ENCODE results near the gene FBXW7. TPM values are rescaled to one million over a fixed set of nuclear protein-coding genes. Genes with fewer than 3 reads are reported as not detected.

Gene FBXW7
- total RNA-seq (2014; rRNA removed; shearing (Covaris generic)), result 28.9 and 29.5 TPM in 2 replicates

- peak within 1 kb of the TSS; percentile 93 for H3K4me3 ChIP-seq
- DNase-seq (ENCODE audit: low read depth in 1 of 2, low spot score in 2 of 2), result peak; percentile 99
- peaks cover 12% of the 10 kb centered on the region; the same call in 1 of the 2 replicates for H3K36me3 ChIP-seq
- H3K27me3 ChIP-seq (replicated peaks), result no peaks in the 10 kb centered on the region
- no peaks in the 10 kb centered on the region for H3K9me3 ChIP-seq (replicated peaks)
- H3K4me1 ChIP-seq (replicated peaks), result peaks cover 13% of the 10 kb centered on the region
- peak within 1 kb of the TSS; percentile 73 for H3K27ac ChIP-seq
Measured at GRCh38 chr4:152535903-152536544, at the start of gene FBXW7. FBXW7 (minus strand) TSS chr4:152536092; CDS start chr4:152411803, 124,289 bp downstream.

- no peaks in the 10 kb centered on the region for H3K27me3 ChIP-seq (replicated peaks)
- H3K4me1 ChIP-seq (replicated peaks), result 0 out of 2 replicates have a peak, but pooled peaks cover 3% of the 10 kb centered on the region
- H3K27ac ChIP-seq, result no peak overlapping the region
- no peaks in the 10 kb centered on the region for H3K9me3 ChIP-seq (replicated peaks)
- DNase-seq (ENCODE audit: low read depth in 1 of 2, low spot score in 2 of 2), result no peak
- no peaks in the 10 kb centered on the region for H3K36me3 ChIP-seq
- peak overlapping the region; percentile 7; the same call in 1 of the 2 replicates for H3K4me3 ChIP-seq
Measured at GRCh38 chr4:152585023-152585441, 49.1 kb upstream of the FBXW7 start.

- no peak overlapping the region for H3K27ac ChIP-seq
- DNase-seq (ENCODE audit: low read depth in 1 of 2, low spot score in 2 of 2), result no peak
- no peaks in the 10 kb centered on the region for H3K36me3 ChIP-seq
- peaks cover 3% of the 10 kb centered on the region for H3K27me3 ChIP-seq (replicated peaks)
- 0 out of 2 replicates have a peak, but pooled peaks cover 3% of the 10 kb centered on the region for H3K4me1 ChIP-seq (replicated peaks)
- H3K4me3 ChIP-seq, result no peak overlapping the region
- no peaks in the 10 kb centered on the region for H3K9me3 ChIP-seq (replicated peaks)
Measured at GRCh38 chr4:152581536-152582160, 45.8 kb upstream of the FBXW7 start.

- H3K9me3 ChIP-seq (replicated peaks), result no peaks in the 10 kb centered on the region
- DNase-seq (ENCODE audit: low read depth in 1 of 2, low spot score in 2 of 2), result no peak
- no peaks in the 10 kb centered on the region for H3K36me3 ChIP-seq
- no peak overlapping the region for H3K4me3 ChIP-seq
- peaks cover 7% of the 10 kb centered on the region for H3K27me3 ChIP-seq (replicated peaks)
- H3K4me1 ChIP-seq (replicated peaks), result no peaks in the 10 kb centered on the region
- H3K27ac ChIP-seq, result no peak overlapping the region
Measured at GRCh38 chr4:152579916-152580315, 44.0 kb upstream of the FBXW7 start.

- no peak for DNase-seq (ENCODE audit: low read depth in 1 of 2, low spot score in 2 of 2)
- Histone ChIP-seq H3K4me3 (no peak overlapping the region), H3K9me3 (replicated peaks) (no peaks in the 10 kb centered on the region), H3K27me3 (replicated peaks) (peaks cover 7% of the 10 kb centered on the region), H3K4me1 (replicated peaks) (no peaks in the 10 kb centered on the region), H3K36me3 (no peaks in the 10 kb centered on the region), H3K27ac (no peak overlapping the region)
Measured at GRCh38 chr4:152579107-152579764, 43.3 kb upstream of the FBXW7 start.

GRCh38 chr4:152578670-152579069 lies 42.8 kb upstream of the FBXW7 start:
- no peaks in the 10 kb centered on the region for H3K36me3 ChIP-seq
- no peak overlapping the region for H3K4me3 ChIP-seq
- H3K27me3 ChIP-seq (replicated peaks), result peaks cover 11% of the 10 kb centered on the region
- no peaks in the 10 kb centered on the region for H3K9me3 ChIP-seq (replicated peaks)
- no peaks in the 10 kb centered on the region for H3K4me1 ChIP-seq (replicated peaks)
- H3K27ac ChIP-seq, result no peak overlapping the region
- no peak for DNase-seq (ENCODE audit: low read depth in 1 of 2, low spot score in 2 of 2)

- Histone ChIP-seq H3K27me3 (replicated peaks) (peaks cover 12% of the 10 kb centered on the region), H3K36me3 (no peaks in the 10 kb centered on the region), H3K27ac (no peak overlapping the region), H3K4me1 (replicated peaks) (no peaks in the 10 kb centered on the region), H3K4me3 (no peak overlapping the region), H3K9me3 (replicated peaks) (no peaks in the 10 kb centered on the region)
- no peak for DNase-seq (ENCODE audit: low read depth in 1 of 2, low spot score in 2 of 2)
Measured at GRCh38 chr4:152577708-152578396, 42.0 kb upstream of the FBXW7 start.

GRCh38 chr4:152575533-152575932 lies 39.6 kb upstream of the FBXW7 start:
- no peaks in the 10 kb centered on the region for H3K9me3 ChIP-seq (replicated peaks)
- H3K27ac ChIP-seq, result no peak overlapping the region
- no peaks in the 10 kb centered on the region for H3K36me3 ChIP-seq
- peaks cover 12% of the 10 kb centered on the region for H3K27me3 ChIP-seq (replicated peaks)
- no peaks in the 10 kb centered on the region for H3K4me1 ChIP-seq (replicated peaks)
- H3K4me3 ChIP-seq, result no peak overlapping the region
- no peak for DNase-seq (ENCODE audit: low read depth in 1 of 2, low spot score in 2 of 2)

- no peak for DNase-seq (ENCODE audit: low read depth in 1 of 2, low spot score in 2 of 2)
- Histone ChIP-seq H3K36me3 (no peaks in the 10 kb centered on the region), H3K27ac (no peak overlapping the region), H3K4me3 (no peak overlapping the region), H3K27me3 (replicated peaks) (peaks cover 12% of the 10 kb centered on the region), H3K4me1 (replicated peaks) (no peaks in the 10 kb centered on the region), H3K9me3 (replicated peaks) (no peaks in the 10 kb centered on the region)
Measured at GRCh38 chr4:152573861-152574260, 38.0 kb upstream of the FBXW7 start.

- no peaks in the 10 kb centered on the region for H3K9me3 ChIP-seq (replicated peaks)
- no peaks in the 10 kb centered on the region for H3K4me1 ChIP-seq (replicated peaks)
- H3K4me3 ChIP-seq, result no peak overlapping the region
- no peaks in the 10 kb centered on the region for H3K36me3 ChIP-seq
- DNase-seq (ENCODE audit: low read depth in 1 of 2, low spot score in 2 of 2), result no peak
- H3K27ac ChIP-seq, result no peak overlapping the region
- peaks cover 9% of the 10 kb centered on the region for H3K27me3 ChIP-seq (replicated peaks)
Measured at GRCh38 chr4:152572417-152573086, 36.7 kb upstream of the FBXW7 start.

- no peaks in the 10 kb centered on the region for H3K9me3 ChIP-seq (replicated peaks)
- no peak for DNase-seq (ENCODE audit: low read depth in 1 of 2, low spot score in 2 of 2)
- H3K4me3 ChIP-seq, result no peak overlapping the region
- H3K4me1 ChIP-seq (replicated peaks), result no peaks in the 10 kb centered on the region
- no peak overlapping the region for H3K27ac ChIP-seq
- no peaks in the 10 kb centered on the region for H3K36me3 ChIP-seq
- H3K27me3 ChIP-seq (replicated peaks), result peaks cover 9% of the 10 kb centered on the region
Measured at GRCh38 chr4:152571770-152572169, 35.9 kb upstream of the FBXW7 start.

GRCh38 chr4:152571296-152571695 lies 35.4 kb upstream of the FBXW7 start:
- Histone ChIP-seq H3K36me3 (no peaks in the 10 kb centered on the region), H3K27me3 (replicated peaks) (peaks cover 9% of the 10 kb centered on the region), H3K4me1 (replicated peaks) (no peaks in the 10 kb centered on the region), H3K4me3 (no peak overlapping the region), H3K9me3 (replicated peaks) (no peaks in the 10 kb centered on the region), H3K27ac (no peak overlapping the region)
- DNase-seq (ENCODE audit: low read depth in 1 of 2, low spot score in 2 of 2), result no peak

GRCh38 chr4:152565333-152565732 lies 29.4 kb upstream of the FBXW7 start:
- Histone ChIP-seq H3K9me3 (replicated peaks) (no peaks in the 10 kb centered on the region), H3K4me1 (replicated peaks) (no peaks in the 10 kb centered on the region), H3K4me3 (no peak overlapping the region), H3K36me3 (no peaks in the 10 kb centered on the region), H3K27me3 (replicated peaks) (peaks cover 7% of the 10 kb centered on the region), H3K27ac (no peak overlapping the region)
- DNase-seq (ENCODE audit: low read depth in 1 of 2, low spot score in 2 of 2), result no peak
